ENCODE measurements around the gene C19orf38.

DNA sequence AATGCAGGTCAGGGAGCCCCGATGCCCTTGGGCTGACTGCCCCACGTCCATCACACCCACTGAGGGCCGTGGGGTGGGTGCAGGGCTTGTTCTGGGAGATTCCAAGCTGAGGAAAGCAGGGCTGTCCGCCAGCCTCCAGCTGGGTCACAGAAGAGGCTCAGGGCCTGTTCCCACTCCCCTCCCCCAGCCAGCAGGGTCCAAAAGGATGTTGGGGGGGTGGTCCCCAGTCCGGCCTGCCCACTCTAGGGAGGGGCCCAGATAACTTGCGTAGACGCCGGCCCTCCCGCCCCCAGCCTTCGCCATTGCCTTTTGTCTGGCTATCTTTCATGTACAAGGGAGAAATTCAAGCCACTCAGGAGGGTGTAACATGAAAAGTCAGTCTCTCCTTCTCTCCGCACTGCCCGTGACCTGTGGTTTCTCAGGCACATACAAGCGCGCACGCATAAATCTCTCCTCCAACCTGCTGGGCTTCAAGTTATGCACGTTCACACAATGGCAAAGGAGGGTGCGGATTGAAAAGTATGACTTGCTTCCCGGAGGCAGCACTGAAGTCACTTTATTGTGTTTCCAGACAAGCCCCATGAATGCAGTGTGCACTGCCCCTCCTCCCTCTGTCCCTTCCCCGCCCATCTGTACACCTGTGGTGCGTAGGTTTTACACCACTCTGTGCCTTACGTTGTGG lies 43.3 kb downstream of the C19orf38 start:
- TF ChIP-seq, protein P1, sequence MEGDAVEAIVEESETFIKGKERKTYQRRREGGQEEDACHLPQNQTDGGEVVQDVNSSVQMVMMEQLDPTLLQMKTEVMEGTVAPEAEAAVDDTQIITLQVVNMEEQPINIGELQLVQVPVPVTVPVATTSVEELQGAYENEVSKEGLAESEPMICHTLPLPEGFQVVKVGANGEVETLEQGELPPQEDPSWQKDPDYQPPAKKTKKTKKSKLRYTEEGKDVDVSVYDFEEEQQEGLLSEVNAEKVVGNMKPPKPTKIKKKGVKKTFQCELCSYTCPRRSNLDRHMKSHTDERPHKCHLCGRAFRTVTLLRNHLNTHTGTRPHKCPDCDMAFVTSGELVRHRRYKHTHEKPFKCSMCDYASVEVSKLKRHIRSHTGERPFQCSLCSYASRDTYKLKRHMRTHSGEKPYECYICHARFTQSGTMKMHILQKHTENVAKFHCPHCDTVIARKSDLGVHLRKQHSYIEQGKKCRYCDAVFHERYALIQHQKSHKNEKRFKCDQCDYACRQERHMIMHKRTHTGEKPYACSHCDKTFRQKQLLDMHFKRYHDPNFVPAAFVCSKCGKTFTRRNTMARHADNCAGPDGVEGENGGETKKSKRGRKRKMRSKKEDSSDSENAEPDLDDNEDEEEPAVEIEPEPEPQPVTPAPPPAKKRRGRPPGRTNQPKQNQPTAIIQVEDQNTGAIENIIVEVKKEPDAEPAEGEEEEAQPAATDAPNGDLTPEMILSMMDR (IDR thresholded peaks at IDR 0.05; ENCODE audit: low read depth, low read length, missing input control) = no peak
- TF ChIP-seq RAD21 (IDR thresholded peaks at IDR 0.05) (no peak), ZBTB33 (IDR thresholded peaks at IDR 0.05) (no peak), YY1 (IDR thresholded peaks at IDR 0.05) (no peak), JUND (IDR thresholded peaks at IDR 0.05) (no peak)
- TF ChIP-seq, protein P2, sequence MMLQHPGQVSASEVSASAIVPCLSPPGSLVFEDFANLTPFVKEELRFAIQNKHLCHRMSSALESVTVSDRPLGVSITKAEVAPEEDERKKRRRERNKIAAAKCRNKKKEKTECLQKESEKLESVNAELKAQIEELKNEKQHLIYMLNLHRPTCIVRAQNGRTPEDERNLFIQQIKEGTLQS (IDR thresholded peaks at IDR 0.05) = no peak
